Endothelial cell of umbilical vein (primary cell): ENCODE measurements around the gene FRMD6. TPM values are rescaled to one million over a fixed set of nuclear protein-coding genes. Genes with fewer than 3 reads are reported as not detected.

Experiments
- BruUV-seq: library from RNA; stranded (reverse); fragments of 400-500 nt; replicated peaks from 2 replicates; lab custom pipeline; 2021; lab: Mats Ljungman, UMichigan
- CTCF ChIA-PET: fragments of 300-600, 350-600 bp; sonication (Branson Sonifier 250); formaldehyde crosslinking; loops from one replicate; lab custom pipeline; 2021; ENCODE audit warnings: antibody characterized with exemption, inconsistent platforms; lab: Charles Lee
- POLR2A ChIA-PET: fragments of 300-600, 350-600 bp; sonication (Branson Sonifier 250); formaldehyde crosslinking; loops from one replicate; lab custom pipeline; 2021; ENCODE audit warnings: antibody characterized with exemption, inconsistent platforms; lab: Charles Lee
- DNase-seq: peaks from one replicate; pipeline ENCODE4 v3.0.0-alpha.2; 2011; ENCODE audit warnings: low read depth, low spot score
- FAIRE-seq: peaks from 2 replicates; lab custom pipeline; 2011; peaks lifted over from hg19 to GRCh38; lab: Jason Lieb, UNC
- H2AFZ ChIP-seq: 2 replicates; pipeline ENCODE4 v1.6.0; 2012; ENCODE audit warnings: low read depth, low read length, control low read depth, inconsistent platforms
- H3K27ac ChIP-seq: 2 replicates; pipeline ENCODE4 v1.5.1; 2011; ENCODE audit warnings: low read depth, mild to moderate bottlenecking, control low read depth, low read length, moderate library complexity; ENCODE audit not compliant: insufficient read depth
- H3K27me3 ChIP-seq, 2 experiments: 2 replicates each; pipeline versions ENCODE4 v1.6.0 to v1.6.1; 2011; ENCODE audit warnings: low read length in 2 of 2, mixed read lengths in 1 of 2; ENCODE audit not compliant: control insufficient read depth in 2 of 2, insufficient read depth in 2 of 2
- H3K36me3 ChIP-seq, 2 experiments: 2 replicates in 1 of 2; 3 replicates in 1 of 2; pipeline ENCODE4 v1.5.1; 2011; ENCODE audit warnings: low read length in 2 of 2, mild to moderate bottlenecking in 1 of 2, moderate library complexity in 1 of 2; ENCODE audit not compliant: control insufficient read depth in 2 of 2, insufficient read depth in 2 of 2; ENCODE audit errors: extremely low read depth in 1 of 2
- H3K4me1 ChIP-seq: 3 replicates; pipeline ENCODE4 v1.5.1; 2011; ENCODE audit warnings: mild to moderate bottlenecking, low read length; ENCODE audit not compliant: control insufficient read depth, insufficient read depth; ENCODE audit errors: extremely low read depth
- H3K4me2 ChIP-seq: 2 replicates; pipeline ENCODE4 v1.6.1; 2011; ENCODE audit warnings: low read length, control low read depth, mixed read lengths; ENCODE audit not compliant: insufficient read depth
- H3K4me3 ChIP-seq, 3 experiments: fragments of 200-600 bp in 1 of 3; sonication (generic), shearing (Covaris generic) in 1 of 3; replicated peaks in 1 of 3; 2 replicates each; pipeline ENCODE4 v1.5.1; 2011 to 2016; ENCODE audit warnings: control low read depth in 3 of 3, low read length in 3 of 3, mild to moderate bottlenecking in 2 of 3, inconsistent platforms in 1 of 3, low read depth in 1 of 3, moderate library complexity in 1 of 3; ENCODE audit not compliant: insufficient read depth in 1 of 3
- H3K79me2 ChIP-seq: 2 replicates; pipeline ENCODE4 v1.6.0; 2012; ENCODE audit warnings: low read length, inconsistent platforms; ENCODE audit not compliant: control insufficient read depth, insufficient read depth
- H3K9ac ChIP-seq: replicated peaks from 2 replicates; pipeline ENCODE3; 2011; ENCODE audit warnings: low read length, control low read depth; ENCODE audit not compliant: insufficient read depth; ENCODE audit errors: extremely low read depth
- H3K9me1 ChIP-seq: replicated peaks from 3 replicates; pipeline ENCODE4 v1.6.0; 2011; ENCODE audit warnings: mild to moderate bottlenecking, low read length; ENCODE audit not compliant: control insufficient read depth, insufficient read depth; ENCODE audit errors: extremely low read depth
- H3K9me3 ChIP-seq: replicated peaks from 2 replicates; pipeline ENCODE4 v1.5.1; 2012; ENCODE audit warnings: low read length, inconsistent platforms; ENCODE audit not compliant: control insufficient read depth, insufficient read depth
- H4K20me1 ChIP-seq: replicated peaks from 2 replicates; pipeline ENCODE3; 2011; ENCODE audit warnings: mild to moderate bottlenecking, low read length; ENCODE audit not compliant: control insufficient read depth, insufficient read depth; ENCODE audit errors: extremely low read depth
- EZH2 ChIP-seq: IDR thresholded peaks from 2 replicates; pipeline ENCODE4 v1.6.1; 2012; ENCODE audit warnings: borderline replicate concordance, low read depth, mild to moderate bottlenecking, moderate library complexity, low read length, inconsistent platforms; ENCODE audit not compliant: severe bottlenecking
- FOS ChIP-seq: IDR thresholded peaks from 2 replicates; pipeline ENCODE4 v1.6.1; 2011; ENCODE audit warnings: mild to moderate bottlenecking, low read length, moderate library complexity, borderline replicate concordance; ENCODE audit not compliant: insufficient read depth
- JUN ChIP-seq: IDR thresholded peaks from 2 replicates; pipeline ENCODE4 v1.6.1; 2011; ENCODE audit warnings: borderline replicate concordance, low read depth; ENCODE audit not compliant: insufficient read length, insufficient read depth
- MYC ChIP-seq: IDR thresholded peaks from one replicate; pipeline ENCODE4 v1.6.1; 2011; ENCODE audit warnings: mild to moderate bottlenecking, low read depth, low read length
- POLR2AphosphoS5 ChIP-seq: IDR thresholded peaks from 2 replicates; pipeline ENCODE4 v1.6.1; 2012; ENCODE audit warnings: low read depth, mild to moderate bottlenecking, control low read depth, low read length, moderate library complexity; ENCODE audit not compliant: insufficient read depth
- dilution Hi-C: fragments of 300-500 bp; cut with MboI; formaldehyde crosslinking; loops from one replicate; pipeline ENCODE4 v1.15.0; 2019; ENCODE audit warnings: low sequenced_read_pairs; ENCODE audit not compliant: extremely low pct_ligation_motif_present
- intact Hi-C: fragments of 100-400 bp; cut with micrococcal nuclease; formaldehyde crosslinking; loops from one replicate; pipeline ENCODE4 v1.10.0; 2022
- polyA plus RNA-seq, 4 experiments: library from polyadenylated mRNA; depleted of rRNA in 3 of 4; stranded (reverse) in 3 of 4; unstranded in 1 of 4; fragments of >200 nt; gene quantifications; 2 replicates each; pipeline versions ENCODE4 v1.2.1 to v1.2.3, GENCODE V29; 2011 to 2012; ENCODE audit warnings: missing spikeins in 1 of 4
- total RNA-seq: library from RNA; stranded (reverse); gene quantifications from 2 replicates; pipeline ENCODE4 v1.2.3, GENCODE V29; 2021
- TF ChIP-seq, protein P1 (sequence below): IDR thresholded peaks from 2 replicates; pipeline ENCODE4 v1.6.1; 2011; ENCODE audit not compliant: insufficient read depth, insufficient read length

FRMD6 gene
- total and polyA plus RNA-seq, 2 donors (not counting 3 experiments of a cell fraction or from before 2014, with no cell fraction given) = 69.0 to 97.1 TPM

DNA sequence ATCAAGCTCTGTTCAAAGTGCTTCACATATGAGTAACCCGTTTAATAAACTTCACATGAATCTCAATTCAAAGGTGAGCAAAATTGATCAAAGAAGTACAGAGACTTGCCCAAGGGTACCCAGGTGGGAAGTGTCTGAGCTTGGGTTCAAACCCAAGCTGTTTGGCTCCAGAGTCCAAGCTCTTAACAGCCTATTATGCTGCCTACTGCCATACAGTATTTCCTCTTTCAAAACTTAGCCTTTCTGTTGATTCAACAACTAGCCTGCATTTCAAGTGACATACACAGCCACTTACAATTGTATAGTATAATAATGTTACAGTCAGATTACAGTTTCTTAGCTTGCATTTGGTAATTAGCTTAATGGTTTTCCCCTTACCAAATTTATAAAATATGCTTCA is 29.7 kb downstream of the FRMD6 start:
- H4K20me1 ChIP-seq = peaks cover 26% of the 10 kb centered on the region
- intact Hi-C loops (no loop called here), dilution Hi-C loops (no loop called here)
- no peaks in the 10 kb centered on the region for H3K4me1 ChIP-seq
- no peak overlapping the region for H3K4me2 ChIP-seq
- POLR2A ChIA-PET = interaction anchor here (0.8 to 2.0 kb wide), 2 partner anchors 30 to 286 kb away, joined by 3 to 6 read pairs; partner anchors contain the start of gene FRMD6
- no peak for FAIRE-seq
- no peaks in the 10 kb centered on the region for H3K9me3 ChIP-seq
- no peaks in the 10 kb centered on the region for H3K9me1 ChIP-seq
- no peak overlapping the region for H2AFZ ChIP-seq
- no peak overlapping the region for H3K9ac ChIP-seq
- H3K4me3 ChIP-seq = no peak overlapping the region
- CTCF ChIA-PET = interaction anchor here (0.6 to 2.4 kb wide), 9 partner anchors 10 to 398 kb away, joined by 3 to 9 read pairs (median 4); no protein-coding TSS in a partner anchor
- peaks cover 0 to 2% of the 10 kb centered on the region in 2 experiments for H3K36me3 ChIP-seq
- no peak for TF ChIP-seq POLR2AphosphoS5
- TF ChIP-seq EZH2 = no peak
- TF ChIP-seq, protein P1, sequence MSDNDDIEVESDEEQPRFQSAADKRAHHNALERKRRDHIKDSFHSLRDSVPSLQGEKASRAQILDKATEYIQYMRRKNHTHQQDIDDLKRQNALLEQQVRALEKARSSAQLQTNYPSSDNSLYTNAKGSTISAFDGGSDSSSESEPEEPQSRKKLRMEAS = no peak
- TF ChIP-seq FOS = no peak
- BruUV-seq = no TSS peak
- no peak overlapping the region for H3K27ac ChIP-seq
- peaks cover 98% of the 10 kb centered on the region for H3K79me2 ChIP-seq
- no peaks in the 10 kb centered on the region for H3K27me3 ChIP-seq
- no peak for DNase-seq

DNA sequence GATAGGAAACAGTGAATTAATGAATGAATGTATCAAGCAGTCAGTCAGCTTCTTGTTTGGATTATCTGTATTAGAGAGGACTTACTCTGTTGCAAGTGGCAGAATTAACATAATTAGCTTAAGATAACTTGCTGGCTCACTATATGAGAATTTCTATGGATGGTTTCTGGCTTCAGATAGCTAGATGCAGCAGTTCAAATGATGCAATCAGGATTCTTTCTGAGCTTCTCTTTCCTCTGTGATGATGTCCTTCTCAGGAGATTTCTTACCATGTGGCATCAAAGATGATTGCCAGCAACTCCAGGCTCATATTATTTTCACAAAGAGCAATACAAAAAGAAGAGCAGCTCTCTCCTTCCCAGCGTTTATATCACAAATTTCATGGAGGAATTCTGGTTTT is 30.7 kb downstream of the FRMD6 start:
- Histone ChIP-seq H4K20me1 (peaks cover 26% of the 10 kb centered on the region), H3K9me3 (no peaks in the 10 kb centered on the region)

More for the DNA sequence above, 30.7 kb downstream of the FRMD6 start:
- Histone ChIP-seq H3K36me3 (peaks cover 0 to 2% of the 10 kb centered on the region in 2 experiments), H2AFZ (no peak overlapping the region), H3K4me2 (no peak overlapping the region), H3K9ac (no peak overlapping the region), H3K27ac (no peak overlapping the region), H3K27me3 (no peaks in the 10 kb centered on the region), H3K9me1 (no peaks in the 10 kb centered on the region), H3K4me1 (no peaks in the 10 kb centered on the region), H3K4me3 (no peak overlapping the region), H3K79me2 (peaks cover 93% of the 10 kb centered on the region)
- FAIRE-seq (no peak), DNase-seq (no peak)
- BruUV-seq = no TSS peak
- intact Hi-C loops = no loop called here
- ChIA-PET CTCF (interaction anchor here (0.6 to 1.7 kb wide), 4 partner anchors 9 to 98 kb away, joined by 3 to 7 read pairs (median 4); no protein-coding TSS in a partner anchor), POLR2A (interaction anchor here (1.1 to 2.0 kb wide), 2 partner anchors 31 to 390 kb away, joined by 4 to 6 read pairs; partner anchors contain the start of gene FRMD6)
- dilution Hi-C loops = no loop called here
- no peak for TF ChIP-seq JUN
- TF ChIP-seq POLR2AphosphoS5 = no peak
- no peak for TF ChIP-seq FOS
- no peak for TF ChIP-seq MYC
